ENCODE results near the gene ZDHHC17. TPM values are rescaled to one million over a fixed set of nuclear protein-coding genes. Genes with fewer than 3 reads are reported as not detected.
"Not testable (repeated sequence)": the region's sequence is repeated elsewhere in the genome, so short reads cannot be mapped to it uniquely, and the experiment has no call there.

ZDHHC17 gene
- total and polyA plus RNA-seq, 4 donors, result 12.0 to 139 (median 21.8) TPM

DNA sequence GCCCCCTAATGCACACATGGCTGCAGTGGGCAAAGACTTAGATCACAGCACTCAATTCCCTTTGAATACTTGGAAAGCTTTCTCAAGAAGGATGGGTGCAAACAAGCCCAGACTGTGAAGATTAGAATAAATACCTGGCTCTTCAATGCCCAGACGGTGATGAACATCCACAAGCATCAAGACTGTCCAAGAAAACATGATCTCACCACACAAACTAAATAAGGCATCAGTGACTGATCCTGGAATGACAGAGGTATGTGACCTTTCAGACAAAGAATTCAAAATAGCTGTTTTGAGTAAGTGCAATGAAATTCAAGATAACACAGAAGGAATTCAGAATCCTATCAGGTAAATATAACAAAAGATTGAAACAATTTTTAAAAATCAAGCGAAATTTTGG is 43.8 kb upstream of the ZDHHC17 start:
- no peak for TF ChIP-seq CTCF (IDR thresholded peaks at IDR 0.05; ENCODE audit: control extremely low read depth, extremely low read depth)
- Histone ChIP-seq H3K9me3 (ENCODE audit: control insufficient read depth in 4 of 4, insufficient read depth in 3 of 4, low read length in 3 of 4) (no peaks in the 10 kb centered on the region), H3K9ac (ENCODE audit: insufficient read depth in 1 of 2, low read length in 2 of 2) (no peak overlapping the region), H3K27me3 (ENCODE audit: control insufficient read depth in 3 of 3, insufficient read depth in 3 of 3, low read length in 2 of 3) (no peaks in the 10 kb centered on the region), H3K4me3 (no peak overlapping the region), H3K27ac (ENCODE audit: low read depth in 1 of 2, low read length in 1 of 2) (no peak overlapping the region), H3K36me3 (ENCODE audit: control insufficient read depth in 4 of 4, insufficient read depth in 4 of 4, low read length in 4 of 4) (no peaks in the 10 kb centered on the region), H3K4me1 (ENCODE audit: control insufficient read depth in 5 of 5, insufficient read depth in 5 of 5, low read length in 5 of 5) (no peaks in the 10 kb centered on the region)
- 80 to 93% methylated on average over 2 of the region's 2 CpGs for WGBS, 2 donors
- DNase-seq (no peak), ATAC-seq (ENCODE audit: insufficient read depth, low FRiP score) (no peak)

- ATAC-seq (ENCODE audit: insufficient read depth, low FRiP score), result no peak
- DNase-seq, result no peak
- no peak for TF ChIP-seq CTCF (IDR thresholded peaks at IDR 0.05; ENCODE audit: control extremely low read depth, extremely low read depth)
- H3K36me3 ChIP-seq (ENCODE audit: control insufficient read depth in 4 of 4, insufficient read depth in 4 of 4, low read length in 4 of 4), result no peaks in the 10 kb centered on the region
- no peaks in the 10 kb centered on the region for H3K27me3 ChIP-seq (ENCODE audit: control insufficient read depth in 3 of 3, insufficient read depth in 3 of 3, low read length in 2 of 3)
- H3K4me3 ChIP-seq, result no peak overlapping the region
- H3K4me1 ChIP-seq (ENCODE audit: control insufficient read depth in 5 of 5, insufficient read depth in 5 of 5, low read length in 5 of 5), result no peaks in the 10 kb centered on the region
- no peak overlapping the region for H3K27ac ChIP-seq (ENCODE audit: low read depth in 1 of 2, low read length in 1 of 2)
- no peaks in the 10 kb centered on the region for H3K9me3 ChIP-seq (ENCODE audit: control insufficient read depth in 4 of 4, insufficient read depth in 3 of 4, low read length in 3 of 4)
- no peak overlapping the region for H3K9ac ChIP-seq (ENCODE audit: insufficient read depth in 1 of 2, low read length in 2 of 2)
These were observed 37.3 kb upstream of the ZDHHC17 start for GRCh38 chr12:76726626-76727025.

GRCh38 chr12:76732188-76732587 is 31.7 kb upstream of the ZDHHC17 start:
- not testable (repeated sequence) for H3K4me1 ChIP-seq (ENCODE audit: control insufficient read depth in 5 of 5, insufficient read depth in 5 of 5, low read length in 5 of 5); ATAC-seq (ENCODE audit: insufficient read depth, low FRiP score); H3K9me3 ChIP-seq (ENCODE audit: control insufficient read depth in 4 of 4, insufficient read depth in 3 of 4, low read length in 3 of 4); DNase-seq; H3K9ac ChIP-seq (ENCODE audit: insufficient read depth in 1 of 2, low read length in 2 of 2); H3K27me3 ChIP-seq (ENCODE audit: control insufficient read depth in 3 of 3, insufficient read depth in 3 of 3, low read length in 2 of 3); H3K4me3 ChIP-seq; H3K36me3 ChIP-seq (ENCODE audit: control insufficient read depth in 4 of 4, insufficient read depth in 4 of 4, low read length in 4 of 4); H3K27ac ChIP-seq (ENCODE audit: low read depth in 1 of 2, low read length in 1 of 2)
- WGBS, 2 donors, result 85 to 97% methylated on average over 3 of the region's 3 CpGs

DNA sequence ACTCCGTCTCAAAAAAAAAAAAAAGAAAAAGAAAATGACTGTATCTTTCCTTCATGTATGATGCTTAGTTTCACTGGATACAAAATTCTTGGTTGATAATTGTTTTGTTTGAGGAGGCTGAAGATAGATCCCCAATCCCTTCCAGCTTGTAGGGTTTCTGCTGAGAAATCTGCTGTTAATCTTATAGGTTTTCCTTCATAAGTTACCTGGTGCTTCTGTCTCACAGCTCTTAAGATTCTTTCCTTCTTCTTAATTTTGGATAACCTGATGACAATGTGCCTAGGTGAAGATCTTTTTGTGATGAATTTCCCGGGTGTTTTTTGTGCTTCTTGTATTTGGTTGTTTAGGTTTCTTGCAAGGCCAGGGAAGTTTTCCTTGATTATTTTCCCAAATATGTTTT is 26.2 kb upstream of the ZDHHC17 start:
- H3K9ac ChIP-seq (ENCODE audit: insufficient read depth in 1 of 2, low read length in 2 of 2); H3K36me3 ChIP-seq (ENCODE audit: control insufficient read depth in 4 of 4, insufficient read depth in 4 of 4, low read length in 4 of 4); H3K4me1 ChIP-seq (ENCODE audit: control insufficient read depth in 5 of 5, insufficient read depth in 5 of 5, low read length in 5 of 5); DNase-seq; H3K27ac ChIP-seq (ENCODE audit: low read depth in 1 of 2, low read length in 1 of 2); H3K27me3 ChIP-seq (ENCODE audit: control insufficient read depth in 3 of 3, insufficient read depth in 3 of 3, low read length in 2 of 3); H3K4me3 ChIP-seq; H3K9me3 ChIP-seq (ENCODE audit: control insufficient read depth in 4 of 4, insufficient read depth in 3 of 4, low read length in 3 of 4); ATAC-seq (ENCODE audit: insufficient read depth, low FRiP score): not testable (repeated sequence)
- WGBS, 2 donors, result 97 to 98% methylated on average over 1 to 2 of the region's 2 CpGs

Data from lung (tissue), 12 donors.